A549 (cell line): ENCODE measurements around the gene FSHR. TPM values are rescaled to one million over a fixed set of nuclear protein-coding genes. Genes with fewer than 3 reads are reported as not detected.

ENCODE experiments used
- ATAC-seq, 2 experiments: fragments of 200-7000 bp in 1 of 2; fragments of >200 bp in 1 of 2; cut with Nextera tagmentation in 1 of 2; cut with Tn5 transposase in 1 of 2; 3 replicates each; pipeline versions ENCODE4 v1.8.0 to v1.9.1; 2018 to 2020; ENCODE audit warnings: mild to moderate bottlenecking in 1 of 2, moderate library complexity in 1 of 2
- CTCF ChIA-PET: fragments of 300-600 bp; sonication (Branson Sonifier 250); formaldehyde crosslinking; extraction: SDS; loops from one replicate; lab custom pipeline; 2021; ENCODE audit warnings: antibody characterized with exemption, inconsistent platforms; lab: Yijun Ruan, JAX
- POLR2A ChIA-PET: fragments of 350-600 bp; formaldehyde crosslinking; extraction: SDS; loops from one replicate; lab custom pipeline; 2021; ENCODE audit warnings: antibody characterized with exemption, inconsistent platforms; lab: Yijun Ruan, JAX
- DNase-seq, 2 experiments: peaks; one replicate each; pipeline versions ENCODE4 v3.0.0 to v3.0.0-alpha.2; 2011 to 2016; ENCODE audit warnings: low read depth in 1 of 2, low spot score in 1 of 2
- FAIRE-seq: peaks from 2 replicates; lab custom pipeline; 2011; peaks lifted over from hg19 to GRCh38; lab: Jason Lieb, UNC
- H3K27ac ChIP-seq, 2 experiments: fragments of >200 bp; sonication (Bioruptor Twin); formaldehyde crosslinking; 3 replicates each; pipeline ENCODE4 v1.5.1; 2016 to 2017
- H3K4me1 ChIP-seq: fragments of >200 bp; sonication (Bioruptor Twin); formaldehyde crosslinking; 3 replicates; pipeline ENCODE4 v1.6.1; 2016
- H3K4me2 ChIP-seq: fragments of >200 bp; sonication (Bioruptor Twin); formaldehyde crosslinking; 3 replicates; pipeline ENCODE4 v1.6.1; 2016
- H3K4me3 ChIP-seq: fragments of >200 bp; sonication (Bioruptor Twin); formaldehyde crosslinking; 3 replicates; pipeline ENCODE4 v1.5.1; 2016
- H3K9me3 ChIP-seq: fragments of >200 bp; sonication (Bioruptor Twin); formaldehyde crosslinking; 3 replicates; pipeline ENCODE4 v1.6.1; 2016
- CHD2 ChIP-seq: fragments of 150-350 bp; IDR thresholded peaks from 2 replicates; pipeline ENCODE4 v1.6.1; 2014; ENCODE audit warnings: low read length; ENCODE audit not compliant: partially characterized antibody
- EHF ChIP-seq: fragments of 250-450 bp; sonication (Bioruptor Pico); IDR thresholded peaks from 2 replicates; pipeline ENCODE4 v1.5.0; 2020; ENCODE audit warnings: mild to moderate bottlenecking
- EHMT2 ChIP-seq: fragments of 200-600 bp; sonication (generic); IDR thresholded peaks from 2 replicates; pipeline ENCODE4 v1.6.1; 2016; ENCODE audit warnings: antibody characterized with exemption, low read depth, mild to moderate bottlenecking, moderate library complexity
- KDM1A ChIP-seq: fragments of 200-600 bp; sonication (generic); IDR thresholded peaks from 2 replicates; pipeline ENCODE4 v1.6.1; 2016; ENCODE audit warnings: low read depth, mild to moderate bottlenecking
- MAZ ChIP-seq: fragments of 150-350 bp; IDR thresholded peaks from 2 replicates; pipeline ENCODE4 v1.6.1; 2014; ENCODE audit warnings: antibody characterized with exemption, low read depth, low read length, borderline replicate concordance
- NFE2L2 ChIP-seq: fragments of 150-350 bp; conservative IDR thresholded peaks from 2 replicates; pipeline ENCODE4 v1.6.1; 2014; ENCODE audit warnings: low read length
- POLR2A ChIP-seq: IDR thresholded peaks from 2 replicates; pipeline ENCODE4 v1.6.1; 2012; ENCODE audit warnings: mild to moderate bottlenecking, low read length
- POLR2AphosphoS2 ChIP-seq: conservative IDR thresholded peaks from 2 replicates; pipeline ENCODE4 v1.6.1; 2012; ENCODE audit warnings: low read length, improper control_type of control experiment, inconsistent platforms
- RAD21 ChIP-seq, 2 experiments: fragments of >200 bp in 1 of 2; sonication (Bioruptor Twin) in 1 of 2; formaldehyde crosslinking in 1 of 2; IDR thresholded peaks in 1 of 2; conservative IDR thresholded peaks in 1 of 2; 2 replicates in 1 of 2; 3 replicates in 1 of 2; pipeline ENCODE4 v1.6.1; 2012 to 2018; ENCODE audit warnings: inconsistent platforms in 1 of 2
- RARB ChIP-seq: fragments of 250-450 bp; sonication (Bioruptor Pico); IDR thresholded peaks from 2 replicates; pipeline ENCODE4 v1.8.0; 2021; ENCODE audit warnings: mild to moderate bottlenecking, moderate library complexity
- RCOR1 ChIP-seq: fragments of 150-350 bp; IDR thresholded peaks from 2 replicates; pipeline ENCODE4 v1.6.1; 2014; ENCODE audit warnings: antibody characterized with exemption, low read length, low read depth
- RFX5 ChIP-seq: fragments of 450-650 bp; IDR thresholded peaks from 2 replicates; pipeline ENCODE4 v1.7.1; 2014; ENCODE audit warnings: antibody characterized with exemption, mild to moderate bottlenecking, moderate library complexity
- SMC3 ChIP-seq: fragments of >200 bp; sonication (Bioruptor Twin); formaldehyde crosslinking; IDR thresholded peaks from 3 replicates; pipeline ENCODE4 v1.6.1; 2018; ENCODE audit warnings: inconsistent platforms
- SREBF2 ChIP-seq: fragments of 450-650 bp; IDR thresholded peaks from 2 replicates; pipeline ENCODE4 v1.6.1; 2014; ENCODE audit warnings: mild to moderate bottlenecking, moderate library complexity
- ZC3H11A ChIP-seq: fragments of 450-650 bp; IDR thresholded peaks from 2 replicates; pipeline ENCODE4 v1.6.1; 2014; ENCODE audit warnings: antibody characterized with exemption, mild to moderate bottlenecking
- ZSCAN20 ChIP-seq: fragments of 250-450 bp; sonication (Bioruptor Pico); IDR thresholded peaks from 2 replicates; pipeline ENCODE4 v1.8.0; 2022; ENCODE audit warnings: mild to moderate bottlenecking, moderate library complexity
- WGBS: methylation state at CpG from one replicate; pipeline ENCODE4 v1.1.6; 2017; ENCODE audit errors: missing lambda C conversion rate; 5-methylcytosine and 5-hydroxymethylcytosine counted together
- polyA plus RNA-seq, 4 experiments: library from polyadenylated mRNA; depleted of rRNA in 3 of 4; stranded (reverse); fragments of >200 nt; fragmentation: RNase III in 1 of 4; extraction: RNeasy Plus Mini Kit Qiagen cat#74134 plus additional on column Dnase treatment in 1 of 4; gene quantifications; 2 replicates in 3 of 4; 3 replicates in 1 of 4; pipeline ENCODE4 v1.2.3, GENCODE V29; 2011 to 2017
- TF ChIP-seq, protein P1 (sequence below): fragments of 200-600 bp; sonication (generic); IDR thresholded peaks from 2 replicates; pipeline ENCODE4 v1.6.1; 2016; ENCODE audit warnings: antibody characterized with exemption, mild to moderate bottlenecking, moderate library complexity
- TF ChIP-seq, protein P2 (sequence below): fragments of 250-450 bp; sonication (Bioruptor Pico); IDR thresholded peaks from 2 replicates; pipeline ENCODE4 v1.5.0; 2020; ENCODE audit warnings: low read depth, mild to moderate bottlenecking, moderate library complexity
- TF ChIP-seq, protein P3 (sequence below): fragments of 450-650 bp; IDR thresholded peaks from 2 replicates; pipeline ENCODE4 v1.6.1; 2014; ENCODE audit warnings: antibody characterized with exemption
- TF ChIP-seq, protein P4 (sequence below): IDR thresholded peaks from 2 replicates; pipeline ENCODE4 v1.6.1; 2012; ENCODE audit warnings: low read depth, borderline replicate concordance

The FSHR gene
- polyA plus RNA-seq, 2 of the 4 experiments (the other 2 are of a cell fraction): not detected

DNA sequence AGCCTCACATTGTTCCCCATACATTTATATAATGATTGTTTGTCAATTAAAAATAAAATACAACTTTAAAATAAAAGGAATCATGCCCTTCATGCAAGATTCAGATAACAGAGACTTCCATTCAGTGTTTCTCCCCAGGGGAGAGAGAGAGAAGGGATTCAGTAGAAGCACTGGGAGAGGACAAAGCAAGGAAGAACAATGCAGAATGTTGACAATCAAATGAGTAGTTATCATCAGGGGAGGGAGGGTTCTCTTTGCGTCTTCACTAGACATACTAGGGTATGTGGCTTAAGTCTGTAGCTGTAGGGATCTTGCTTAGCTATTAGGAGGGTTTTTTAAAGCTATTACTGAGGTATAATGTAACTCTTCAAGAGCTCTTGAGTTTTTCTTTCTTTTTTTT lies 30.7 kb downstream of the FSHR start:
- Histone ChIP-seq H3K9me3 (no peaks in the 10 kb centered on the region), H3K27ac (no peak overlapping the region), H3K4me1 (no peaks in the 10 kb centered on the region), H3K4me2 (no peak overlapping the region), H3K4me3 (no peak overlapping the region)
- ATAC-seq: no peak
- no peak for DNase-seq
- TF ChIP-seq, protein P1, sequence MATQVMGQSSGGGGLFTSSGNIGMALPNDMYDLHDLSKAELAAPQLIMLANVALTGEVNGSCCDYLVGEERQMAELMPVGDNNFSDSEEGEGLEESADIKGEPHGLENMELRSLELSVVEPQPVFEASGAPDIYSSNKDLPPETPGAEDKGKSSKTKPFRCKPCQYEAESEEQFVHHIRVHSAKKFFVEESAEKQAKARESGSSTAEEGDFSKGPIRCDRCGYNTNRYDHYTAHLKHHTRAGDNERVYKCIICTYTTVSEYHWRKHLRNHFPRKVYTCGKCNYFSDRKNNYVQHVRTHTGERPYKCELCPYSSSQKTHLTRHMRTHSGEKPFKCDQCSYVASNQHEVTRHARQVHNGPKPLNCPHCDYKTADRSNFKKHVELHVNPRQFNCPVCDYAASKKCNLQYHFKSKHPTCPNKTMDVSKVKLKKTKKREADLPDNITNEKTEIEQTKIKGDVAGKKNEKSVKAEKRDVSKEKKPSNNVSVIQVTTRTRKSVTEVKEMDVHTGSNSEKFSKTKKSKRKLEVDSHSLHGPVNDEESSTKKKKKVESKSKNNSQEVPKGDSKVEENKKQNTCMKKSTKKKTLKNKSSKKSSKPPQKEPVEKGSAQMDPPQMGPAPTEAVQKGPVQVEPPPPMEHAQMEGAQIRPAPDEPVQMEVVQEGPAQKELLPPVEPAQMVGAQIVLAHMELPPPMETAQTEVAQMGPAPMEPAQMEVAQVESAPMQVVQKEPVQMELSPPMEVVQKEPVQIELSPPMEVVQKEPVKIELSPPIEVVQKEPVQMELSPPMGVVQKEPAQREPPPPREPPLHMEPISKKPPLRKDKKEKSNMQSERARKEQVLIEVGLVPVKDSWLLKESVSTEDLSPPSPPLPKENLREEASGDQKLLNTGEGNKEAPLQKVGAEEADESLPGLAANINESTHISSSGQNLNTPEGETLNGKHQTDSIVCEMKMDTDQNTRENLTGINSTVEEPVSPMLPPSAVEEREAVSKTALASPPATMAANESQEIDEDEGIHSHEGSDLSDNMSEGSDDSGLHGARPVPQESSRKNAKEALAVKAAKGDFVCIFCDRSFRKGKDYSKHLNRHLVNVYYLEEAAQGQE: no peak
- TF ChIP-seq, protein P2, sequence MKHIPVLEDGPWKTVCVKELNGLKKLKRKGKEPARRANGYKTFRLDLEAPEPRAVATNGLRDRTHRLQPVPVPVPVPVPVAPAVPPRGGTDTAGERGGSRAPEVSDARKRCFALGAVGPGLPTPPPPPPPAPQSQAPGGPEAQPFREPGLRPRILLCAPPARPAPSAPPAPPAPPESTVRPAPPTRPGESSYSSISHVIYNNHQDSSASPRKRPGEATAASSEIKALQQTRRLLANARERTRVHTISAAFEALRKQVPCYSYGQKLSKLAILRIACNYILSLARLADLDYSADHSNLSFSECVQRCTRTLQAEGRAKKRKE (CRISPR knock-in tag): no peak
- TF ChIP-seq ZSCAN20 (CRISPR knock-in tag) (no peak), RAD21 (conservative IDR thresholded peaks at IDR 0.05 in 1 of 2, IDR thresholded peaks at IDR 0.05 in 1 of 2) (no peak), SREBF2 (no peak), EHF (CRISPR knock-in tag) (no peak), MAZ (no peak), EHMT2 (no peak), ZC3H11A (no peak), SMC3 (no peak), RFX5 (no peak)
- TF ChIP-seq, protein P3, sequence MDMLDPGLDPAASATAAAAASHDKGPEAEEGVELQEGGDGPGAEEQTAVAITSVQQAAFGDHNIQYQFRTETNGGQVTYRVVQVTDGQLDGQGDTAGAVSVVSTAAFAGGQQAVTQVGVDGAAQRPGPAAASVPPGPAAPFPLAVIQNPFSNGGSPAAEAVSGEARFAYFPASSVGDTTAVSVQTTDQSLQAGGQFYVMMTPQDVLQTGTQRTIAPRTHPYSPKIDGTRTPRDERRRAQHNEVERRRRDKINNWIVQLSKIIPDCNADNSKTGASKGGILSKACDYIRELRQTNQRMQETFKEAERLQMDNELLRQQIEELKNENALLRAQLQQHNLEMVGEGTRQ: no peak
- POLR2A ChIA-PET: no interaction called here
- no peak for FAIRE-seq
- CTCF ChIA-PET: no interaction called here
- 4% methylated on average over 1 of the region's 1 CpG for WGBS

DNA sequence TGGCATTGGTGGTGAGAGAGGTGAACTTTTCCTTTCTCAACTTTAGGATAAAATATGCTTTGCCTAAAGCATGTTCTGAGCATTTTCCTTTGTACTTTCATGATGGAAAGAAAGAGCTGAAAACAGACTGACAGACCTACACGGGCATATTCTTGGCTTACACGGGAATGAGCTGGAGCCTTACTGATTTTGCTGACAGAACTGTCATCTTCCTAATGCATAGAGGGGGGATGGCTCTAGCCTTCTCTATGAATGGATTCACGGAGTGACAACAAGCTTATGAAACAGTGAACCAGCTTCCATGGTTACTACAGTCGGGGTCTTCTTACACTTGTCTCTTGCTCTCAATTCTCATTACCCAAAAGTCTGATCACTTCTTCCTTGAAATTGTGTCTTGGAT lies 32.2 kb downstream of the FSHR start:
- no peak overlapping the region for H3K4me2 ChIP-seq
- no peaks in the 10 kb centered on the region for H3K4me1 ChIP-seq
- no peak for ATAC-seq
- DNase-seq: no peak
- H3K4me3 ChIP-seq: no peak overlapping the region
- no peak for FAIRE-seq
- WGBS: 3% methylated on average over 4 of the region's 4 CpGs
- TF ChIP-seq SMC3 (no peak), POLR2AphosphoS2 (no peak), KDM1A (no peak), NFE2L2 (no peak), MAZ (no peak), RFX5 (no peak), POLR2A (no peak), RCOR1 (no peak), RARB (CRISPR knock-in tag) (no peak), CHD2 (no peak)
- TF ChIP-seq, protein P4, sequence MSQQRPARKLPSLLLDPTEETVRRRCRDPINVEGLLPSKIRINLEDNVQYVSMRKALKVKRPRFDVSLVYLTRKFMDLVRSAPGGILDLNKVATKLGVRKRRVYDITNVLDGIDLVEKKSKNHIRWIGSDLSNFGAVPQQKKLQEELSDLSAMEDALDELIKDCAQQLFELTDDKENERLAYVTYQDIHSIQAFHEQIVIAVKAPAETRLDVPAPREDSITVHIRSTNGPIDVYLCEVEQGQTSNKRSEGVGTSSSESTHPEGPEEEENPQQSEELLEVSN: no peak
- TF ChIP-seq, protein P2 (CRISPR knock-in tag): no peak
- H3K27ac ChIP-seq: no peak overlapping the region
- ChIA-PET CTCF (interaction anchor here (1.2 kb wide), 1 partner anchor 9 kb away, joined by 3 read pairs; no protein-coding TSS in a partner anchor), POLR2A (no interaction called here)
- H3K9me3 ChIP-seq: no peaks in the 10 kb centered on the region
